HG03342 (cell line): ENCODE measurements around the gene MDM1.

Experiments
- ATAC-seq: cut with Tn5 transposase; IDR thresholded peaks from one replicate; pipeline ENCODE4 v1.9.1; 2021; ENCODE audit warnings: mild to moderate bottlenecking, moderate library complexity; ENCODE audit not compliant: unreplicated experiment

The MDM1 gene

DNA sequence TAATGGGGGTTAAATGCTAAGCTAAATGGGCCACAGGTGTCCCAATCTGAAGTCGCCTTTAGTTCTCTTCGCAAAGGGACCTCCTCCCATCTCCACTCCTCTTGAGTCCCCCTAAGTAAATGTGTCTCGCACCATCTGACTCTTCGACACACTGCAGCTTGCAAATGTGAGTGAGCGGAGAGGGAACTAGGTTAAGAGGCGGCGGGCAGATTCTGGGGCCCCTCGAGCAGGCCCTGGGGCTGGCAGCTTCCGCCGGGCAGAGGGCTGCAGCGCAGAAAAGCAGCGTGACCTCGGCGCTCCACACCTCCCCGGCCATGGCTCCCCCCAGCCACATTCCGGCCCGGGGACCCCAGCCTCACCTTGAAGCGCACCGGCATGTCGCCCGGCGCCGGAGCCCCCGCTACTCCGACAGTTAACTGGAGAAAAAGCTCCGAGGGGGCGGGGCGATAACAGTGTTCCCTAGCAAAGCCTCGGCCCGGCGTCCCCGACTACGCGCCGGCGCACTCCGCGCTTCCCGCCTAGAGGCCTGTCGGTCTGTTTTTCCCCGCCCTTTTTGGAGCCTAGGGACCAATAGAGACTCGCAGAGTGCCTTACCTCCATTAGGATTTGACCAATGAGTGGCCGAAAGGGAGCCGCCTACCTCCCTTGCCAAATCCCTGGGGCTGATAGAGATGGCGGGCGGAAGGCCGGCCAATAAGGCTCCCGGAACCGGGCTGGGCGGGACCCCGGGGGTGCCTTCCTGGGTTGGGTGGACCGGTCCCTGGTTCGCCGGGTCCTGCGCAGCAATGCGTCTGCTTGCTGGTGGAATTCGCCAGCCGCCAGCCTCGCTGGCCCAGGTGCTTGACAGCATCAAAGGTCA is at the start of gene MDM1:
Gene MDM1 (minus strand): TSS at position 494 of the 859 bp plus-strand sequence. CDS start 117 bp downstream, at position 377.
- ATAC-seq = peak; percentile 99

DNA sequence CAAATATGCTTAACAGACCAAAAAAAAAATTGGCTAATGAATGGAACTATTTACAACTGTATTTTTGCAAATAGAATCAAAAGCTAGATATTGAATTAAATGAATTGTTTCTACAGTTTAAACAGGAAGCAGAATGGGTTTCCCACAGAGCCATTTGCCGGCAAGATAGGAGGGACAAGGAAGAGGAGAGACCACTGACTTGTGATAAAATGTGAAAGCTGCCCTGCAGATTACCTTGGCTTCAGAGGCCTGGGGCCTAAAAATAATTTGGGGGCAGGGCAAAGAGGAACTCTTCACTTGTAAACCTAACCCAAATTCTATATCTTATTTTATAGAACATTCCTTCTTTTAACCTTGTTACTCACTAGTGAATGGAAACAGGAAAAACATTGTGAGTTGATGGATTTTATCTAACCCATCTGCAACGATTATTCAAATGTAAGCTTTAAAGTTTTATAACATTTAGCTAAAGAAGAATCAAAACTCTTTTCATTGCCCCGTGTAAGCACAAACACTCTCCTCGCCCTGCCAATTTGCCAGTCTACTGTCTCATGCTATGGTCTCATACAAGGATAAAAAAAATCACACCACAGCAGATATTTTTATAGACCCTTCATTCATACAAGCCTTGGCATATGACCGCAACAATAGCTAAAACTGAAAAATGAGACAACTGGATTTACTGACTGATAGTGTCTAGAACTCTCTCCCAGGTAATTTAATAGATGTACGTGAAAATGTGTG is 49.5 kb upstream of the MDM1 start:
- no peak for ATAC-seq

DNA sequence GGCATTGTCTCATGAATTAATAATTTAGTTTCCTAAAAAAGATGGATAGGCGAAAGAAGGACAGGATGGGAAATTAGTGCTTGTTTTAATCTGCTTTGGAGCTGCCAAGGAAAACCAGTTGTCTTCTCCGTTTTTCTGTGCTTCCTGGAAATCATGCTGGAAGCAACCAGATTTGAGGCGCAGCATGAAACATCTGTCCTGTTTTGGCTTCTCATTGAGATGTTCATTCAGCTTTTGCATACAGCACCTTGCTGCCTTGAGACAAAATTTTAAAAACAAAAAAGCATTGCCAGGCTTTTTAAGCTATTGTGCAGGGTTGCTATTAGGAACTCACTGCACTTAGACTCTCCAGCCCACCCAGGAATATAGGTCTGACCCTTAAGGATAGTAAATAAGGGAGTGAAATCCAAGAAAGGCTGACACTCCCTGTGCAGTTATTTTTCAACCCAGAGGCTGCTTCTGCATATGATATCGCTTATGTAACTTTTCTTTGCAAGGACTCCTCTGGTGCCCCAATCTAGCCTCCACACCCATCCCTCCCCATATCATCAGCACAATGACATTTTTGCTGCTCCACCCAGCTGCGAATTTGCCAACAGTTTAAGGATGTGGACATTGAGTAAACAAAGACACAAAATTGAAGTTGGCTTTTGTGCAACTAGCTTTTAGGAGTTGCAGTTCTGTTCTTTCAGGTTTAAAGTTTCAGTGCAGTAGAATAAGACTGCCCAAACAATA is 46.9 kb upstream of the MDM1 start:
- no peak for ATAC-seq

DNA sequence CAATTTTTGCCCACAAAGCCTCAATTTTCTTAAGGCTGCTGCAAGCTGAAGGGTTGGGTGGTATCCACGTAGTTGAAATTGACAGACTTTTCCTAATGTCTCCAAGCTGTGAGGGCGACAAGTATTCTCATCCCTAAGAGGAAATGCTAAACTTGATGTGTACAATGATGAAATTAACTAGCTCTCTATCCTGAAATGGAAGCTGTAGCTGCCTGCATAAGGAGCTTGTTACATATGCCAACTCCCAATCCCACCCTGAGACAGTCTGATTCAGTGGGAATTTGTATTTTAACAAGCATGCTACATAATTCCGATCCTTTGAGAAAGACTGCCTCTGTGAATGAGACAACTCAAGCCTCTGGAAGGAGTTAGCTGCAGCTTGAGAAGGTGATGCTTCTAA is 45.7 kb upstream of the MDM1 start:
- no peak for ATAC-seq

GRCh38 chr12:68376901-68377300 is 44.7 kb upstream of the MDM1 start:
- ATAC-seq = no peak

- ATAC-seq = no peak
Observed at GRCh38 chr12:68375756-68376695, 43.9 kb upstream of the MDM1 start.

- ATAC-seq = peak; percentile 98
Observed at GRCh38 chr12:68374307-68374982, 42.3 kb upstream of the MDM1 start.

GRCh38 chr12:68370667-68371066 is 38.5 kb upstream of the MDM1 start:
- no peak for ATAC-seq

GRCh38 chr12:68370006-68370590 is 37.9 kb upstream of the MDM1 start:
- ATAC-seq = no peak

DNA sequence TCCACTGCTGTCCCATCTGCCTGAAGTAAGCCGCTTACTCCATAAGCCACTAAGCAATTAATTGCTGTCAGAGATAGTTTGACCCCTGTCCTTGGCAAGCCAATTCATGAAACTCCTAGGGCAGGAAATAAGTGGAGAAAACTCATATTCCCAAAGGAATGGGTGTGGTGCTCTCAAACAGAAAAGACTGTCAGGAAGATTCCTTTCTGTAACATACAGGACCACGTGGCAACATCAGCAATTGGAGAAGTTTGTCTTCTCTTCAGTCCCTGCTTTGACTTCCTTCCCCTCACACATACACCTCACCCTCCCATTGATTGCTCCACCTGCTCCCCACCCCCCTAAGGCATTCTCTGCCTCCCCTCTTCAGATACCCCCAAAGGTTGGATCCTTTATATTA is 36.2 kb upstream of the MDM1 start:
- no peak for ATAC-seq

DNA sequence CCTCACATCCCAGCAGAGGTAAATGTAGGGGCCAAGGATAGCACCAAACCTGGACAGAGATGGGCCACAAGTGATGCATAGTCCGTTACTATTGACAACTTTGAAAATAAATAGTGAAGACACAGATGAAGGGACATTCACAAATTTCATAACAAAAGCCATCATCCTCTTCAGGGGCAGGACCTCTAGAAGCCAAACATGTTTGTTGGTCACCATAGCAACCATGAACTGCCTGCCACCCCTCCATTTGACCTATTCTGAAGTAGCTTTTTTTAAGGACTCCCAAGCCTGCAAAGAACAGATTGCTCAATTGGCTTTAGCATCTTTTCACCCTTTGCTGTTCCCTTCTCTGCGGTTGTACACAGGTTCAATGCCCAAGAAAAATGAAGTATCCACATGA is 35.7 kb upstream of the MDM1 start:
- no peak for ATAC-seq

- ATAC-seq = no peak
Observed at GRCh38 chr12:68367116-68367515, 35.0 kb upstream of the MDM1 start.

- peak; percentile 80 for ATAC-seq
Observed at GRCh38 chr12:68364893-68365725, 32.9 kb upstream of the MDM1 start.

DNA sequence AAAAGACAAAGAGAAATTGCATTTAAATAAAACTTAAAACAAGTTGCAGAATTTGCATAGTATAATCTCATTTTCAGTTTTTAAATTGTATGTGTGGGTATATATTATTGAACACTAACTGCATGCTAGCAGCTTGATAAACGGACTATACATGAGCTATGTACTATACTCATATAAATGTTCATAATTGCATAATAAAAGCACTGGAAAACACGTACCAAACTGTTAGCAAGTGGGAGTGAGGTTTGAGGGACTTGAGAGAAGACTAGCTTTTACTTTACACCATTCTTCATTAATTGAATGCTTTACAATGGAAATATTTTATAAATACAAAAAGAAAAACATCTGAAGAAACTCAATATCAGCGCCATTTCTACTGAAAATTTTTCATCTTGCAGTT is 32.2 kb upstream of the MDM1 start:
- no peak for ATAC-seq

- ATAC-seq = no peak
Observed at GRCh38 chr12:68361953-68362352, 29.8 kb upstream of the MDM1 start.

- ATAC-seq = peak; percentile 9
Observed at GRCh38 chr12:68359674-68360073, 27.5 kb upstream of the MDM1 start.

DNA sequence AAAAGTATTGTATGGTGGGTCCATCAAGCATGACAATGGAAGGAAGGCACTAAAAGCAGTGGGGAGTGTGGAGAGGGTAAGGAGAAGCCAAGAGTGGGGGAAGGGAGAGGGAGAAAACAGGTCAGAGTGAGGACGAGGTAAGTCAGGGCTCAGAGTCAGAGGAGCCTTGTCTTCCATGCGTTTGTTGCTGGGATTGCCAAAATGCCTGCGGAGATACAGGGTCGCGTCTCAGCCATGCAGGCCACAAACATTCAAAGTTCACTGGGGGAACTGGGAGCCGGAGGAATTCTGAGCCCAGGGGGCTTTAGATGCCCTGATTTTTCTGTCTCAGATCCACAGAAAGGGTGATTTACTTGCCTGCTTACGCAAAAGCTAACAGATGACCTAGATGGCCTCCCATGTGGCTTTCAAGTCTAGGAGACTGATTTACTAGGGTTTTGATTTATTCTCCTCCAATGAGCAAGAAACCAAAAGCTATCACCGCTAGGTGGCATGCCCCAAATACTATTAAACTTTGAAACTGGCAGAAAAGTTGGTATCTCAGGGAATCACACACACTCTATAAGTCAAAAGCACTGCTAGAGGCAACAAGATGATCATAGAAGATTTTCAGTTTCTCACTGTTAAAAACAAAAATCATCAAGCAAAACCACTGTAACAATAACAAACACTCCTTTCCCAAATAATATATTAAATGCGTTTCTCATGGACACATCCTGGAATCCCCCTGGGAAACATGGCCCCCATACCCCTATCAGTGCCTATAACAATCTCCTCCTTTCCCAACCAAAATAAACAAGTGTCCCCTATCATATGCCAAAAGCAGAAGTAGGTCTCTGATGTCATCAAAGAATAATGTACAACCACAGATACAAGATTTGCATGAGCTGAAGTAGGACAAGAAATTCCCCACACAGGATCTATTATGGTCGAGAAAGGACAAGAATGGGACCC is 26.6 kb upstream of the MDM1 start:
- peak; percentile 81 for ATAC-seq
